H9 (cell line): Measurements from ENCODE around the gene SIVA1. TPM values are rescaled to one million over a fixed set of nuclear protein-coding genes. Genes with fewer than 3 reads are reported as not detected.

Experiments
- DNase-seq: peaks from one replicate; pipeline ENCODE4 v3.0.0-alpha.2; 2017
- H2AFZ ChIP-seq: one replicate; pipeline ENCODE4 v1.6.1; 2013; ENCODE audit warnings: mild to moderate bottlenecking, low read length, control low read depth, moderate library complexity
- H2AK5ac ChIP-seq: 2 replicates; pipeline ENCODE4 v1.6.1; 2013; ENCODE audit warnings: low read length, control low read depth, mixed read lengths; ENCODE audit not compliant: insufficient read length
- H2BK120ac ChIP-seq: one replicate; pipeline ENCODE4 v1.6.1; 2013; ENCODE audit warnings: low read depth, mild to moderate bottlenecking, low read length, control low read depth, inconsistent platforms; ENCODE audit not compliant: poor library complexity, severe bottlenecking
- H2BK12ac ChIP-seq: 2 replicates; pipeline ENCODE4 v1.6.1; 2013; ENCODE audit warnings: low read length, control low read depth, mixed read lengths, low read depth; ENCODE audit not compliant: insufficient read length
- H2BK15ac ChIP-seq: 2 replicates; pipeline ENCODE4 v1.6.1; 2013; ENCODE audit warnings: low read depth, low read length, control low read depth
- H2BK20ac ChIP-seq: one replicate; pipeline ENCODE4 v1.6.1; 2013; ENCODE audit warnings: low read depth, mild to moderate bottlenecking, low read length, control low read depth, inconsistent platforms; ENCODE audit not compliant: poor library complexity, severe bottlenecking
- H2BK5ac ChIP-seq: 2 replicates; pipeline ENCODE4 v1.6.1; 2013; ENCODE audit warnings: low read length, control low read depth, mixed read lengths; ENCODE audit not compliant: insufficient read length
- H3K14ac ChIP-seq: 2 replicates; pipeline ENCODE4 v1.6.1; 2013; ENCODE audit warnings: low read length, control low read depth; ENCODE audit not compliant: insufficient read depth
- H3K18ac ChIP-seq: 2 replicates; pipeline ENCODE4 v1.6.1; 2013; ENCODE audit warnings: low read depth, mild to moderate bottlenecking, mixed read lengths, low read length, control low read depth; ENCODE audit not compliant: insufficient read length
- H3K23ac ChIP-seq: 2 replicates; pipeline ENCODE4 v1.6.1; 2013; ENCODE audit warnings: low read length, control low read depth, mixed read lengths, low read depth; ENCODE audit not compliant: insufficient read length
- H3K23me2 ChIP-seq: 2 replicates; pipeline ENCODE4 v1.6.1; 2013; ENCODE audit warnings: low read depth, mild to moderate bottlenecking, mixed read lengths, low read length, control low read depth; ENCODE audit not compliant: insufficient read length, poor library complexity, severe bottlenecking
- H3K27ac ChIP-seq: 2 replicates; pipeline ENCODE4 v1.5.1; 2013; ENCODE audit warnings: low read length, control low read depth, mixed read lengths, low read depth; ENCODE audit not compliant: insufficient read length
- H3K27me3 ChIP-seq: 2 replicates; pipeline ENCODE4 v1.6.1; 2013; ENCODE audit warnings: low read length, control low read depth, inconsistent platforms; ENCODE audit not compliant: insufficient read depth
- H3K4ac ChIP-seq: 2 replicates; pipeline ENCODE4 v1.6.1; 2013; ENCODE audit warnings: low read depth, mild to moderate bottlenecking, control low read depth, inconsistent platforms, low read length, moderate library complexity
- H3K4me1 ChIP-seq: 2 replicates; pipeline ENCODE4 v1.6.1; 2013; ENCODE audit warnings: low read length, control low read depth, inconsistent platforms; ENCODE audit not compliant: insufficient read depth
- H3K4me2 ChIP-seq: 2 replicates; pipeline ENCODE4 v1.6.1; 2013; ENCODE audit warnings: low read length, control low read depth, mixed read lengths; ENCODE audit not compliant: insufficient read length, insufficient read depth
- H3K56ac ChIP-seq: 2 replicates; pipeline ENCODE4 v1.6.1; 2013; ENCODE audit warnings: low read depth, mild to moderate bottlenecking, mixed read lengths, low read length, control low read depth; ENCODE audit not compliant: insufficient read length
- H3K79me1 ChIP-seq: 2 replicates; pipeline ENCODE4 v1.6.1; 2013; ENCODE audit warnings: low read depth, mild to moderate bottlenecking, moderate library complexity, low read length, control low read depth, inconsistent platforms; ENCODE audit not compliant: insufficient read depth, poor library complexity, severe bottlenecking
- H3K79me2 ChIP-seq: 2 replicates; pipeline ENCODE4 v1.6.1; 2013; ENCODE audit warnings: low read length, control low read depth, inconsistent platforms; ENCODE audit not compliant: insufficient read depth
- H3K9ac ChIP-seq: 2 replicates; pipeline ENCODE4 v1.6.1; 2013; ENCODE audit warnings: low read length, control low read depth, mixed read lengths; ENCODE audit not compliant: insufficient read length; ENCODE audit errors: extremely low read depth
- H3K9me3 ChIP-seq: one replicate; pipeline ENCODE4 v1.6.1; 2013; ENCODE audit warnings: low read depth, low read length, inconsistent platforms; ENCODE audit not compliant: control insufficient read depth
- H3T11ph ChIP-seq: one replicate; pipeline ENCODE4 v1.6.1; 2013; ENCODE audit warnings: mild to moderate bottlenecking, low read length, control low read depth, inconsistent platforms
- H4K20me1 ChIP-seq: one replicate; pipeline ENCODE4 v1.6.1; 2013; ENCODE audit not compliant: control insufficient read depth, insufficient read length, insufficient read depth
- H4K5ac ChIP-seq: 2 replicates; pipeline ENCODE4 v1.6.1; 2013; ENCODE audit warnings: low read depth, mild to moderate bottlenecking, mixed read lengths, low read length, control low read depth; ENCODE audit not compliant: insufficient read length
- H4K8ac ChIP-seq: replicated peaks from 2 replicates; pipeline ENCODE4 v1.6.1; 2013; ENCODE audit warnings: low read length, control low read depth, mixed read lengths, low read depth; ENCODE audit not compliant: insufficient read length
- H4K91ac ChIP-seq: 2 replicates; pipeline ENCODE4 v1.6.1; 2013; ENCODE audit warnings: low read depth, mild to moderate bottlenecking, moderate library complexity, mixed read lengths, low read length, control low read depth; ENCODE audit not compliant: insufficient read length
- H3K27ac Mint-ChIP-seq, 3 experiments: 2 replicates in 2 of 3; 3 replicates in 1 of 3; pipeline ENCODE4 v1.8.0; 2020 to 2021; ENCODE audit warnings: mixed read lengths in 3 of 3, mild to moderate bottlenecking in 1 of 3, moderate library complexity in 1 of 3
- H3K27me3 Mint-ChIP-seq: 2 replicates; pipeline ENCODE4 v1.8.0; 2021; ENCODE audit warnings: low read depth, mild to moderate bottlenecking, moderate library complexity, mixed read lengths
- H3K36me3 Mint-ChIP-seq, 3 experiments: 2 replicates in 2 of 3; 3 replicates in 1 of 3; pipeline ENCODE4 v1.8.0; 2020 to 2021; ENCODE audit warnings: low read depth in 3 of 3, mixed read lengths in 3 of 3; ENCODE audit not compliant: insufficient read depth in 1 of 3
- H3K4me1 Mint-ChIP-seq, 2 experiments: 2 replicates each; pipeline ENCODE4 v1.8.0; 2020; ENCODE audit warnings: mixed read lengths in 2 of 2
- H3K4me3 Mint-ChIP-seq, 2 experiments: 2 replicates in 1 of 2; 3 replicates in 1 of 2; pipeline ENCODE4 v1.8.0; 2020 to 2021; ENCODE audit warnings: mild to moderate bottlenecking in 2 of 2, mixed read lengths in 2 of 2, moderate library complexity in 1 of 2
- H3K9me3 Mint-ChIP-seq, 2 experiments: 2 replicates in 1 of 2; 3 replicates in 1 of 2; pipeline ENCODE4 v1.8.0; 2020; ENCODE audit warnings: mild to moderate bottlenecking in 2 of 2, mixed read lengths in 2 of 2, moderate library complexity in 1 of 2
- WGBS: extraction: QIAGEN DNeasy Blood & Tissue Kit; methylation state at CpG from one replicate; pipeline ENCODE4 v1.1.7; 2013; ENCODE audit warnings: missing lambda C conversion rate, low lambda C conversion rate, mixed read lengths; ENCODE audit not compliant: insufficient read length; ENCODE audit errors: extremely low coverage; 5-methylcytosine and 5-hydroxymethylcytosine counted together
- total RNA-seq: library from RNA; stranded (reverse); gene quantifications from 2 replicates; pipeline ENCODE4 v1.2.1, GENCODE V29; 2021
- TF ChIP-seq, protein P1 (sequence below): fragments of 200-600 bp; sonication (generic); conservative IDR thresholded peaks from 3 replicates; pipeline ENCODE4 v1.8.0; 2021; ENCODE audit warnings: antibody characterized with exemption, mild to moderate bottlenecking

Gene SIVA1
- total RNA-seq, 1 experiment from 2014 or later: 125 TPM

DNA sequence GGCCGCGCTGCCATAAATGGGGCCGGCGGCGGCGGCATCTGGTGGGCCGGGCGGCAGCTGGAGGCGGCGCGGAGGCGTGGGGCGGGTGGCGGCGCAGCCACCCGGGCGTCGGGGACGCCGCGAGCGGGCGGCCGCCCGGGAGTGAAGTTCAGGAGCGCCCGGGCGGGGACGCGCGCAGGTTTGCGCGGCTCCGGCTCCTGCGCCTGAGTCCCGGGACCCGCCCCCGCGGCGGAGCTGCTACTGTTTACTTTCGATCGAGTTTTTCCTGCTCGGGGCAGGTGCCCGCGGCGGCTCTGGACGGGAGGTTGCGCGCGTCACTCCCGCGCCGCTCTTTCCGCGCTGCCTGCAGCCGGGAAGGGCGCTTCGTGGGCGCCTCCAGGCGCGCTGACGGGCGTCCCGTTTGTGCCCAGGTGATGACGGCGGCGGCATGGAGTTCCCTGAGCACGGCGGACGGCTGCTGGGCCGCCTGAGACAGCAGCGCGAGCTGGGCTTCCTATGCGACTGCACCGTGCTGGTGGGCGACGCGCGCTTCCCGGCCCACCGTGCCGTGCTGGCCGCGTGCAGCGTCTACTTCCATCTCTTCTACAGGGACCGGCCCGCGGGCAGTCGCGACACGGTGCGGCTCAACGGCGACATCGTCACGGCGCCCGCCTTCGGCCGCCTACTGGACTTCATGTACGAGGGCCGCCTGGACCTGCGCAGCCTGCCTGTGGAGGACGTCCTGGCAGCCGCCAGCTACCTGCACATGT is 48.0 kb downstream of the SIVA1 start, which contains the start of gene ZBTB42:
TSS of gene ZBTB42 (plus strand) at position 331 of the 749 bp plus-strand sequence. CDS start at position 428, 97 bp downstream.
- H4K20me1 ChIP-seq: no peaks in the 10 kb centered on the region
- no peak within 1 kb of the TSS for H3K14ac ChIP-seq
- no peaks in the 10 kb centered on the region for H3K79me1 ChIP-seq
- H2BK12ac ChIP-seq: no peak within 1 kb of the TSS
- H3K4me2 ChIP-seq: peak within 1 kb of the TSS; percentile 50
- no peaks in the 10 kb centered on the region for H3K9me3 ChIP-seq
- TF ChIP-seq, protein P1, sequence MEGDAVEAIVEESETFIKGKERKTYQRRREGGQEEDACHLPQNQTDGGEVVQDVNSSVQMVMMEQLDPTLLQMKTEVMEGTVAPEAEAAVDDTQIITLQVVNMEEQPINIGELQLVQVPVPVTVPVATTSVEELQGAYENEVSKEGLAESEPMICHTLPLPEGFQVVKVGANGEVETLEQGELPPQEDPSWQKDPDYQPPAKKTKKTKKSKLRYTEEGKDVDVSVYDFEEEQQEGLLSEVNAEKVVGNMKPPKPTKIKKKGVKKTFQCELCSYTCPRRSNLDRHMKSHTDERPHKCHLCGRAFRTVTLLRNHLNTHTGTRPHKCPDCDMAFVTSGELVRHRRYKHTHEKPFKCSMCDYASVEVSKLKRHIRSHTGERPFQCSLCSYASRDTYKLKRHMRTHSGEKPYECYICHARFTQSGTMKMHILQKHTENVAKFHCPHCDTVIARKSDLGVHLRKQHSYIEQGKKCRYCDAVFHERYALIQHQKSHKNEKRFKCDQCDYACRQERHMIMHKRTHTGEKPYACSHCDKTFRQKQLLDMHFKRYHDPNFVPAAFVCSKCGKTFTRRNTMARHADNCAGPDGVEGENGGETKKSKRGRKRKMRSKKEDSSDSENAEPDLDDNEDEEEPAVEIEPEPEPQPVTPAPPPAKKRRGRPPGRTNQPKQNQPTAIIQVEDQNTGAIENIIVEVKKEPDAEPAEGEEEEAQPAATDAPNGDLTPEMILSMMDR: no peak
- Mint-ChIP-seq H3K27ac (no peak within 1 kb of the TSS), H3K36me3 (peaks cover 0 to 4% (median 0%) of the 10 kb centered on the region in 3 experiments; a peak in 2 of 7 replicates), H3K4me3 (peak within 1 kb of the TSS; percentile 74 to 86), H3K4me1 (peaks cover 23 to 40% of the 10 kb centered on the region in 2 experiments), H3K9me3 (no peaks in the 10 kb centered on the region; a peak in 3 of 5 replicates), H3K27me3 (peaks cover 71% of the 10 kb centered on the region)
- H3K23me2 ChIP-seq: peaks cover 13% of the 10 kb centered on the region
- H2BK15ac ChIP-seq: no peak within 1 kb of the TSS
- H2BK5ac ChIP-seq: no peak within 1 kb of the TSS
- no peak within 1 kb of the TSS for H4K5ac ChIP-seq
- H3K27me3 ChIP-seq: peaks cover 23% of the 10 kb centered on the region; the same call in 1 of the 2 replicates
- H2BK20ac ChIP-seq: no peak within 1 kb of the TSS
- no peak within 1 kb of the TSS for H3K4ac ChIP-seq
- H3K9ac ChIP-seq: no peak within 1 kb of the TSS
- H2AK5ac ChIP-seq: no peak within 1 kb of the TSS
- peaks cover 6% of the 10 kb centered on the region; the same call in 1 of the 2 replicates for H3K4me1 ChIP-seq
- H4K91ac ChIP-seq: no peak within 1 kb of the TSS
- no peak within 1 kb of the TSS for H3T11ph ChIP-seq
- peak; percentile 53 for DNase-seq
- no peak within 1 kb of the TSS for H4K8ac ChIP-seq
- no peak within 1 kb of the TSS for H3K23ac ChIP-seq
- H3K27ac ChIP-seq: no peak within 1 kb of the TSS
- no peak within 1 kb of the TSS for H3K56ac ChIP-seq
- no peak within 1 kb of the TSS for H2AFZ ChIP-seq
- WGBS: no CpG with 5 or more reads among the region's 105 CpGs
- no peak within 1 kb of the TSS for H3K18ac ChIP-seq
- no peak within 1 kb of the TSS for H2BK120ac ChIP-seq
- H3K79me2 ChIP-seq: no peaks in the 10 kb centered on the region
